Measurements from ENCODE around the gene SORL1. TPM values are rescaled to one million over a fixed set of nuclear protein-coding genes. Genes with fewer than 3 reads are reported as not detected.

SORL1 gene
- total and polyA plus RNA-seq, 4 donors, result 21.4 to 80.6 (median 29.3) TPM

DNA sequence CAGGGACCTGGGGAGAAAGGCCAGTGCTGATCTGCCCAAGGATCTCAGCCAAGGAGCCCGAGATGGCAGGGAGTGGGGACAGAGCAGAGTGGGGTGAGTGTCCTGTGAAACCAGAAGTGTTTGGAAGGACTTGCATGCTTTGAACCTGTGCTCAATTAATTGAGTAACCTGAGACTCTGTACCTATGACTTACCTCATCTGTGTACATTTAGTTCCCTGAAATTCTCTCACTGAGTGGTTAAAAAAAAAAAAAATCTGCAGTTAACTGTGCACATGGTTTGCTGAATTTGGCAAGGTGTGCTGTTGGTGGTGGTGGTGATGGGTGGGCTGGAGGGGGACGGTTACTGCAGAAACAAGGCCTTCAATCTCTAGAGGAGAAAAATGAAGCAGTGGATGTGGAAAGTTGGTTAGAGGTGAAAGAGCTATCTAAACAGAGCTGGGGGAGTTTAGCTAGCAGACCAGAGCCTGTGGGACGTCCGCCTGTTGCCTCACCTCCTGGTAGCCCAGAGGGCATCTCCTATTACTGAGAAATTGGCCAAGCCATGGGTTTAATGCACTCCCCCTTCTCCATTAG lies 8.9 kb downstream of the SORL1 start:
- H3K36me3 ChIP-seq (ENCODE audit: control insufficient read depth, insufficient read depth, low read length), result no peaks in the 10 kb centered on the region
- WGBS (ENCODE audit: insufficient coverage), result 74% methylated on average over 2 of the region's 4 CpGs
- H3K4me1 ChIP-seq (ENCODE audit: control insufficient read depth, insufficient read depth, low read length), result peaks cover 10% of the 10 kb centered on the region
- no peak for DNase-seq (ENCODE audit: low read depth in 4 of 6, low spot score in 6 of 6)
- no peak overlapping the region for H3K27ac ChIP-seq (ENCODE audit: low read depth, low read length)
- no peaks in the 10 kb centered on the region for H3K27me3 ChIP-seq (ENCODE audit: control insufficient read depth, insufficient read depth, low read length)
- H3K4me3 ChIP-seq (ENCODE audit: low read depth, low read length), result no peak overlapping the region
- no peaks in the 10 kb centered on the region for H3K9me3 ChIP-seq (ENCODE audit: control insufficient read depth, insufficient read depth, low read length)

DNA sequence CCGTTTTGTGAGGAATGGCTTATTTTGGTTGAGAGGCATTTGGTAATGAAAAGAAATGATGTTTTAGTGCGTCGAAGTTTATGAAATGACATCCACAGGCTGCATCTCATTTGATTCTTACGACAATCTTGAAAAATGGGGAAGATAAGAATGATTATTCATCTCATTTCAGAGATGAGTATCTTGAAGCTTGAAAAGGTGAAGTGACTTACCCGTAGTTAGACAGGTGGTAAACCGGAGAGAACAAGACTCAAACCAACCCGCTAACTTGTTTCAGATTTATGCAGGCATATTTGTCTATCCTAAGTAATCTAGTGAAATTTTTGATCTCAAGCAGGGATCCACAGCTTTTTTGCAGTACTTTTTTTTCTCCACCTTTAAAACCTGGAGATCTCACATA lies 9.7 kb downstream of the SORL1 start:
- WGBS (ENCODE audit: insufficient coverage), result 94% methylated on average over 2 of the region's 7 CpGs
- H3K27me3 ChIP-seq (ENCODE audit: control insufficient read depth, insufficient read depth, low read length), result no peaks in the 10 kb centered on the region
- no peaks in the 10 kb centered on the region for H3K36me3 ChIP-seq (ENCODE audit: control insufficient read depth, insufficient read depth, low read length)
- no peaks in the 10 kb centered on the region for H3K9me3 ChIP-seq (ENCODE audit: control insufficient read depth, insufficient read depth, low read length)
- H3K4me1 ChIP-seq (ENCODE audit: control insufficient read depth, insufficient read depth, low read length), result peaks cover 18% of the 10 kb centered on the region
- H3K4me3 ChIP-seq (ENCODE audit: low read depth, low read length), result no peak overlapping the region
- DNase-seq (ENCODE audit: low read depth in 4 of 6, low spot score in 6 of 6), result no peak
- H3K27ac ChIP-seq (ENCODE audit: low read depth, low read length), result no peak overlapping the region

DNA sequence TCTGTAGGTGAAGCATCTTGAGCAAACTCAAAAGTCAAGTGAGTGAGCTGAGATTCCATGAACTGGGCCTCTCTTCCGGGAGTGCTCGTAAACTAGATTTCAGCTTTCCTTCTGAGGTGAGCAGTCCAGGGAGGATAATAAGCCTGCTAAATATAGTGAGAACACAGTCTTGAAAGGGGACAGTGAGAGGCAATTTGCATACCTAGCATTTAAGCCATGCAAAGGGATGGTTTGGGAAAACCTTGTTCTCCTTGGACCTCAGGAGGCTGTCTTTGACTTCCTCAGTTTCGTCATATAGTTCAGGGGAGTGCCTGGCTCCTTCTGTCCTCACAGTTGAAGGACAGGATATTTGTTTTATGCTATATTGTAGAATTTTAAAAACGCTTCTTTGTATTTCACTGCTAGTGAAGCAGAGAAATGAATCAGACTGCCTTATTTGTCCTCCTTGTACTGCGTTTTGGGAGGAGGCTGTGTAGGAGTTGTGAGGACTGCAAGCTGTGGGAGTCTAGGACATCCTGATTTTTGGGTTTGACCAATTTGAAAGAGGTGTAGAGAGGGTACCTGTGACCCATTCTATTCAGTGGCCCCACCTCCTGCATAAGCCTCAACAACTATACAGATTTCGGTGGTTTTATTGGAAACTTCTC lies 11.7 kb downstream of the SORL1 start:
- no peak overlapping the region for H3K4me3 ChIP-seq (ENCODE audit: low read depth, low read length)
- no peak overlapping the region for H3K27ac ChIP-seq (ENCODE audit: low read depth, low read length)
- peaks cover 21% of the 10 kb centered on the region for H3K4me1 ChIP-seq (ENCODE audit: control insufficient read depth, insufficient read depth, low read length)
- no peaks in the 10 kb centered on the region for H3K36me3 ChIP-seq (ENCODE audit: control insufficient read depth, insufficient read depth, low read length)
- H3K27me3 ChIP-seq (ENCODE audit: control insufficient read depth, insufficient read depth, low read length), result no peaks in the 10 kb centered on the region
- no peaks in the 10 kb centered on the region for H3K9me3 ChIP-seq (ENCODE audit: control insufficient read depth, insufficient read depth, low read length)
- DNase-seq (ENCODE audit: low read depth in 4 of 6, low spot score in 6 of 6), result no peak
- WGBS (ENCODE audit: insufficient coverage), result 90% methylated on average over 4 of the region's 6 CpGs

DNA sequence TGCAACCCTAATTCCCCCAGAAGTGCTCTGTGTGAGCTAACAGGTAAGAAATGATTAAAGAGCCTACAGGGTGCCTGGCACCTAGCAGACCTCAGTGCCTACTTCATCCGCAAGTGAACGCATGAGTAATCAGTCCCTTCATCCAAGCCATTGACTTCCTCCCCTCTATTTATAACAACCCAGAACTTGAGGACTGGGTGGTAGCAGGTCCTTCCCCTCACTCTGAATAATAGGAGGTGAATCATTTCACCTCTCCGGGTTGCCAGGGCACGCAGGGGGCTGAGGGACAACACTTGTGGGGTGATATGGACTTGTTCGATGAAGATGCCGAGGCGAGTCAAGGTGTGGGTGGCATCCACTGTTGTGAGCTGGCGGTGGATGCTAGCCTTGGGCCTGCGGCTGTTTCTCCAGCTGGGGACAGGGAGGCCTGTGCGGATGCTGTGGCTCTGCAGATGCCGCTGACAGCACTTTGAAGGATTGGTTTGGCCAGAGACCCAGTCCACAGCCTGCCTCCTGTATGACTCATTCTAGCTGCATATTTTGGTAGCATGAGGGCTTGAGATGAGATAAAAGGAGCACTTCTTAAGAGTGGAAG lies 12.3 kb downstream of the SORL1 start:
- no peaks in the 10 kb centered on the region for H3K27me3 ChIP-seq (ENCODE audit: control insufficient read depth, insufficient read depth, low read length)
- H3K36me3 ChIP-seq (ENCODE audit: control insufficient read depth, insufficient read depth, low read length), result no peaks in the 10 kb centered on the region
- no peak overlapping the region for H3K4me3 ChIP-seq (ENCODE audit: low read depth, low read length)
- H3K27ac ChIP-seq (ENCODE audit: low read depth, low read length), result no peak overlapping the region
- H3K9me3 ChIP-seq (ENCODE audit: control insufficient read depth, insufficient read depth, low read length), result no peaks in the 10 kb centered on the region
- H3K4me1 ChIP-seq (ENCODE audit: control insufficient read depth, insufficient read depth, low read length), result peaks cover 21% of the 10 kb centered on the region
- 76% methylated on average over 8 of the region's 11 CpGs for WGBS (ENCODE audit: insufficient coverage)
- peak in 1 of 6 donors; percentile 68 for DNase-seq (ENCODE audit: low read depth in 4 of 6, low spot score in 6 of 6)

DNA sequence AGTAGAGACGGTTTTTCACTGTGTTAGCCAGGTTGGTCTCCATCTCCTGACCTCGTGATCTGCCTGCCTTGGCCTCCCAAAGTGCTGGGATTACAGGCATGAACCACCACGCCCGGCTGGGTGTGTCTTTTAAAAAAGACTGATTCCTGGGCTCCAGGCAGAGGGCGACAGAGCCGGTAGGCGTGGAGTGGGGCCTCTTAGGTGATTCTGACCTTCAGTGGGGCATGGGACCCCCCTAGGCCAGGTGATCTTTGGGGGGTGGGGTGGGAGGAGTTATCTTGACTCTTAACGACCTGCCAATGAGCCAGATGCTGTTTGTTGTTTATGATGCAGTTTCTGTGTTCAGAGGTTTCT lies 13.6 kb downstream of the SORL1 start:
- Histone ChIP-seq H3K27me3 (ENCODE audit: control insufficient read depth, insufficient read depth, low read length) (no peaks in the 10 kb centered on the region), H3K36me3 (ENCODE audit: control insufficient read depth, insufficient read depth, low read length) (peaks cover 7% of the 10 kb centered on the region), H3K4me3 (ENCODE audit: low read depth, low read length) (no peak overlapping the region), H3K9me3 (ENCODE audit: control insufficient read depth, insufficient read depth, low read length) (no peaks in the 10 kb centered on the region), H3K4me1 (ENCODE audit: control insufficient read depth, insufficient read depth, low read length) (peaks cover 21% of the 10 kb centered on the region), H3K27ac (ENCODE audit: low read depth, low read length) (no peak overlapping the region)
- no peak for DNase-seq (ENCODE audit: low read depth in 4 of 6, low spot score in 6 of 6)
- WGBS (ENCODE audit: insufficient coverage), result 76% methylated on average over 7 of the region's 8 CpGs

DNA sequence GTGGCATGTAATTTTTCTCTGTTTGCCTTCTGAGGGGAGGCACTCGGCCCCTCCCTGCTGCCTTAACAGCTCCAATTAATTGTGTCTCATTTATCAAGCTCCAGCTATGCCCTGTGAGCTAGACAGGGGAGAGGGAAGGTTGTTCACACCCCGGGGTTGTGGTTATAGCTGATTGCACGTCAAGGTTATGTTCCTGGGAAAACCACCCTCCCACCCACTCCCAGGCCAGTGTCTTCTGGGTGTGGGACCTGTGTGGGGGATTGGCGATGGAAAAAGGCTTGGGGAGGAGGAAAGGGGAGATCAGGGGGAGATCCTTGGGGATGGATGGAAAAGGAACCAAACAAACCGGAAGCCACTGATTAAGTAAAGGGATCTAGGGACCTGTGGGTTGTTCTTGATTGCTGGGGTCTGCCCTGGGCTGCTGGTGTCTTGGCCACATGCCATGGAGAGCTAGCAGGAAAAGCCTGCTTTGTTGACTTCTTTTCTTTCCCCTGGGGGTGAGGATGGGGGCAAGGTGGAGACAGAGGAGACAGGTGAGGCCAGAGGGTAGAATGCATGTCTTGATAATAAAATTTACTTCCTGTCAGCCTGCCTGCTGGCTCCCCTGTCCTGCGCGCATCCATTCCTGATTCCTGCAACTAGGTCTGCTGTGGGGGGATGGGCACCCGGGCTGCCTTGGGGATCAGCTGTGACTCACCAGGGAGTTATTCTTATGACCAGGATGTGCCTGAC lies 14.1 kb downstream of the SORL1 start:
- Histone ChIP-seq H3K27ac (ENCODE audit: low read depth, low read length) (no peak overlapping the region), H3K4me3 (ENCODE audit: low read depth, low read length) (no peak overlapping the region), H3K27me3 (ENCODE audit: control insufficient read depth, insufficient read depth, low read length) (no peaks in the 10 kb centered on the region), H3K9me3 (ENCODE audit: control insufficient read depth, insufficient read depth, low read length) (no peaks in the 10 kb centered on the region), H3K36me3 (ENCODE audit: control insufficient read depth, insufficient read depth, low read length) (peaks cover 12% of the 10 kb centered on the region), H3K4me1 (ENCODE audit: control insufficient read depth, insufficient read depth, low read length) (peaks cover 22% of the 10 kb centered on the region)
- DNase-seq (ENCODE audit: low read depth in 4 of 6, low spot score in 6 of 6), result peak in 3 of 6 donors; percentile 32 to 73 (median 63)
- 47% methylated on average over 4 of the region's 8 CpGs for WGBS (ENCODE audit: insufficient coverage)

DNA sequence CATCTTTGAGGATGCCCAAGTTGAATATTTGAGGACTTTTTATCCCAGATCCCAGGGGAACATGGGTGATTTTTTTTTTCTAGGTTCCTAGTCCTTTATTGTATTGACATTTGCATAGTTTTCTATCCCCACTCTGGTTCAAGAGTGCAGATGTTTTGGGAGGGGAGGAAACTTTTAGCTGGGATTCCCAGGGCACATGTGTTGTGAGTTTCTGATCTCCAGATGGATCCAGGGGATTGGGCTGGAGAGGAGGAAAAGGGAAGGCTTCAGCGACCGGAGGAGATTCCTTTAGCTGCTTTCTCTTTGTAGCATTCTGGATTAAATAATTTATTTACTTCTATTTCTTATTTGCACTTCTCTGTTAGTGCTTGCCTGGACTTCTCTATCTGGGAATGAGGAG lies 15.4 kb downstream of the SORL1 start:
- H3K27ac ChIP-seq (ENCODE audit: low read depth, low read length), result no peak overlapping the region
- H3K27me3 ChIP-seq (ENCODE audit: control insufficient read depth, insufficient read depth, low read length), result no peaks in the 10 kb centered on the region
- no peak overlapping the region for H3K4me3 ChIP-seq (ENCODE audit: low read depth, low read length)
- peaks cover 18% of the 10 kb centered on the region for H3K36me3 ChIP-seq (ENCODE audit: control insufficient read depth, insufficient read depth, low read length)
- WGBS (ENCODE audit: insufficient coverage), result no CpG with 5 or more reads among the region's 2 CpGs
- peaks cover 30% of the 10 kb centered on the region for H3K4me1 ChIP-seq (ENCODE audit: control insufficient read depth, insufficient read depth, low read length)
- no peak for DNase-seq (ENCODE audit: low read depth in 4 of 6, low spot score in 6 of 6)
- H3K9me3 ChIP-seq (ENCODE audit: control insufficient read depth, insufficient read depth, low read length), result no peaks in the 10 kb centered on the region

DNA sequence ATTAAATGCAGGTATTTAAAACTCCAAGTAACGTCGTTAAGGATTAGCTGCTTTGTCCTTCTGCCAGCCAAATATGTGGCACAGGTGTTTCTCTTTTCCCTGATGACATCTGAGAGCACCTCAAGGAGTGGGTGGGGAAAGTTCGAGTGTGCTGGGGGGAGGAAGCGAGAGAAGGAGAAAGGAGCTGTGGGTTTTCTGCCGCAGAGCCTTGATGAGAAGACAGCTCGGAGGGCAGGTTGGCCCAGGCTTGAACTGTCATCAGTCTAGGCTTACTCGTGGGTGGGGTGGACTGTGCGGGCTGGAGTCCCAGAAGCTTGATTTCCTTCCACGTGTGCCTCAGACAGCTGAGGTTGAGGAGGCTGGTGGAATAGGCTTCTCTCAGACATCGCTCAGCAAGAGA lies 15.9 kb downstream of the SORL1 start:
- H3K27ac ChIP-seq (ENCODE audit: low read depth, low read length), result no peak overlapping the region
- no peak overlapping the region for H3K4me3 ChIP-seq (ENCODE audit: low read depth, low read length)
- 73% methylated on average over 9 of the region's 10 CpGs for WGBS (ENCODE audit: insufficient coverage)
- no peaks in the 10 kb centered on the region for H3K27me3 ChIP-seq (ENCODE audit: control insufficient read depth, insufficient read depth, low read length)
- H3K9me3 ChIP-seq (ENCODE audit: control insufficient read depth, insufficient read depth, low read length), result no peaks in the 10 kb centered on the region
- H3K36me3 ChIP-seq (ENCODE audit: control insufficient read depth, insufficient read depth, low read length), result peaks cover 18% of the 10 kb centered on the region
- peaks cover 30% of the 10 kb centered on the region for H3K4me1 ChIP-seq (ENCODE audit: control insufficient read depth, insufficient read depth, low read length)
- DNase-seq (ENCODE audit: low read depth in 4 of 6, low spot score in 6 of 6), result no peak

DNA sequence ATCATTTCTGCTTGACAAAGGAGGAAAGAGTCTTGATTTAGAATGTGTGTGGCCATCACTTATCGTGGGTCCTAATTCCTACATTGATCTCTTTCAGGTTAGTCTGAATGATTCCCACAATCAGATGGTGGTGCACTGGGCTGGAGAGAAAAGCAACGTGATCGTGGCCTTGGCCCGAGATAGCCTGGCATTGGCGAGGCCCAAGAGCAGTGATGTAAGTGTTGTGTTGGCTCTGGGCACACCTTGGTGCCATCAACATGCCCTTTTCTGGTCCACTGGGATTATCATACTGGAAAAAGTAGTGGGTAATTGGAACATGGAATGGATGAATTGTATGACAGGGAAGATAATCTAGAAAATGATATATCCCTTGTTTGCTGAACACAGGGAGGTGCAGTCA lies 17.8 kb downstream of the SORL1 start:
- H3K4me1 ChIP-seq (ENCODE audit: control insufficient read depth, insufficient read depth, low read length), result peaks cover 24% of the 10 kb centered on the region
- H3K27ac ChIP-seq (ENCODE audit: low read depth, low read length), result no peak overlapping the region

More for the DNA sequence above, 17.8 kb downstream of the SORL1 start:
- peaks cover 18% of the 10 kb centered on the region for H3K36me3 ChIP-seq (ENCODE audit: control insufficient read depth, insufficient read depth, low read length)
- no peaks in the 10 kb centered on the region for H3K9me3 ChIP-seq (ENCODE audit: control insufficient read depth, insufficient read depth, low read length)
- H3K27me3 ChIP-seq (ENCODE audit: control insufficient read depth, insufficient read depth, low read length), result no peaks in the 10 kb centered on the region
- DNase-seq (ENCODE audit: low read depth in 4 of 6, low spot score in 6 of 6), result no peak
- WGBS (ENCODE audit: insufficient coverage), result 100% methylated on average over 5 of the region's 5 CpGs
- H3K4me3 ChIP-seq (ENCODE audit: low read depth, low read length), result no peak overlapping the region

All from spinal cord (tissue), 10 donors.